ENCODE results near the gene CPSF3. TPM values are rescaled to one million over a fixed set of nuclear protein-coding genes. Genes with fewer than 3 reads are reported as not detected.
"Not testable (repeated sequence)": the region's sequence is repeated elsewhere in the genome, so short reads cannot be mapped to it uniquely, and the experiment has no call there.

The CPSF3 gene
- total RNA-seq, 1 donor from 2014 or later: 23.2 TPM

DNA sequence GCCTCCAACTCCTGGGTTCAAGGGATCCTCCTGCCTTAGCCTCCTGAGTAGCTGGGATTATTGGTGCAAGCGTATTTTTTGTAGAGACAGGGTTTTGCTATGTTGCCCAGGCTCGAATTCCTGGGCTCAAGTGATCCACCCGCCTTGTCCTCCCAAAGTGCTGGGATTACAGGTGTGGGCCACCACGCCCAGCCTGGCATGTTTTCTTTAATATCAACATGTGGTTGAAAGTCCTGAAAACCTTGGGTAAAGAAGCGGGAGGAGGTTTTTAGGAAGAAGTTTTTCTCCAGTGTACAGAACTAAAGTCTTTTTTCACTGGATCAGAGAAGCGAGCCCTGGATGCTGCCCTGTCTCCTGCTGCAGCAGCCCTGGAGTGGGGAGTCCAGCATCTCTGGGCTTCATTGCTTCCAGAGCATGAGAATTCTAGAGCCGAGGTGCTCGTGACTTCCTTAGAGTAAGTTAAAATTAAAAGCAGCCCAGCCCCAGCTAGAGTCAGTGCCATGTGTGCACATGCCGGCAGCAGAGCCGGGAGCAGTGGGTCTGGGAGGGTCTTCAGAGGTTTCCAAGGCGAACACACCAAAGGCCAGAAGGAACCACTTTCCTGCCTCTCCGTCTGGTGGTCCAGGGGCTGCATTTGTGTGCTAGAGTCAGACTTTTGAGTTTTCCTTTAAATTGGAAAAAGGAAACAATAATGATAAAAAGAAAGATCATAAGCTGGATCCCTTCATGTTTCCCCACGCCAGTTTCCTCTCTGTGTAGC is 31.3 kb upstream of the CPSF3 start:
- intact Hi-C loops (cut with DNase I): no loop called here
- Histone ChIP-seq H3K27ac (no peak overlapping the region), H3K36me3 (peaks cover 19% of the 10 kb centered on the region), H3K4me1 (no peaks in the 10 kb centered on the region), H3K27me3 (no peaks in the 10 kb centered on the region), H3K4me3 (no peak overlapping the region), H3K9me3 (no peaks in the 10 kb centered on the region)
- ATAC-seq (no peak), DNase-seq (no peak)
- TF ChIP-seq, protein P1, sequence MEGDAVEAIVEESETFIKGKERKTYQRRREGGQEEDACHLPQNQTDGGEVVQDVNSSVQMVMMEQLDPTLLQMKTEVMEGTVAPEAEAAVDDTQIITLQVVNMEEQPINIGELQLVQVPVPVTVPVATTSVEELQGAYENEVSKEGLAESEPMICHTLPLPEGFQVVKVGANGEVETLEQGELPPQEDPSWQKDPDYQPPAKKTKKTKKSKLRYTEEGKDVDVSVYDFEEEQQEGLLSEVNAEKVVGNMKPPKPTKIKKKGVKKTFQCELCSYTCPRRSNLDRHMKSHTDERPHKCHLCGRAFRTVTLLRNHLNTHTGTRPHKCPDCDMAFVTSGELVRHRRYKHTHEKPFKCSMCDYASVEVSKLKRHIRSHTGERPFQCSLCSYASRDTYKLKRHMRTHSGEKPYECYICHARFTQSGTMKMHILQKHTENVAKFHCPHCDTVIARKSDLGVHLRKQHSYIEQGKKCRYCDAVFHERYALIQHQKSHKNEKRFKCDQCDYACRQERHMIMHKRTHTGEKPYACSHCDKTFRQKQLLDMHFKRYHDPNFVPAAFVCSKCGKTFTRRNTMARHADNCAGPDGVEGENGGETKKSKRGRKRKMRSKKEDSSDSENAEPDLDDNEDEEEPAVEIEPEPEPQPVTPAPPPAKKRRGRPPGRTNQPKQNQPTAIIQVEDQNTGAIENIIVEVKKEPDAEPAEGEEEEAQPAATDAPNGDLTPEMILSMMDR (IDR thresholded peaks at IDR 0.05): no peak

DNA sequence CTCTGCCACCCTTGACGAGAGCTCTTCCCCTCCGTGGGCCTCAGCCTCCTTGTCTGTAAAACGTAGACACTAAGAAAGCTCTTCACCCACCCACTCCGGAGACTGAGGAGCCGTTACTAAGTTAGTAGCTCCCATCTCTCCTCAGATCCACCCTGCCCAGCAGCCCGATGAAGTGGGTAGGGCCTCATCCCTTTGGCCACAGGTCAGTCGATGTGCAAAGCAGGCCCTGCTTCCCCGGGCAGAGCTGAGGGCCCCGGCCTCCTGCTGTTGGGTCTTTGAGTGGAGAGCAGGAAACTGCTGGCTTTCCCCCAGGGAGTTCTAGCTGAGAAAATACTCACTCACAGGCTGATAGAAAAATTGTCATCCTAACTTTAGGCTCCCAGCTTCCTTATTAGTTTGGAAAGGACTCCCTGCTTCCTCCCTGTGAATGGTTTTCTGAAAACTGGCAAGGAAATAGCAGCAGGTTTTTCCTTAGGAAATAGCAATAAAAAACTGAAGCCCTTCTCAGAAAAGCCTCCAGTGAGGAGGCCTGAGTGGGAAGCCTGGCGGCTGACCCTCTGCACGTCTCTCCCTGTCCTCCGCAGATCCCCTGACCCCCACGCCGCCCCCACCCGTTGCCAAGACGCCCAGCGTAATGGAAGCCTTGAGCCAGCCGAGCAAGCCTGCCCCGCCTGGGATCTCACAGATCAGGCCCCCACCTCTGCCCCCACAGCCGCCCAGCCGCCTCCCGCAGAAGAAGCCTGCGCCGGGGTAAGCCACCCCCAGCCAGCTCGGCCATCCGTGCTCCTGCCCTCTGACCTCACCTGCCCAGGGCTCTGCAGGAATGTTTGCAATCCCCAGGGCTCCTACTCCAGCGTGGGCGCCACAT is 30.3 kb upstream of the CPSF3 start:
- ATAC-seq (no peak), DNase-seq (no peak)
- Histone ChIP-seq H3K9me3 (no peaks in the 10 kb centered on the region), H3K4me1 (no peaks in the 10 kb centered on the region), H3K4me3 (no peak overlapping the region), H3K27me3 (no peaks in the 10 kb centered on the region), H3K36me3 (peaks cover 16% of the 10 kb centered on the region), H3K27ac (no peak overlapping the region)
- TF ChIP-seq, protein P1 (IDR thresholded peaks at IDR 0.05): no peak
- intact Hi-C loops (cut with DNase I): no loop called here

DNA sequence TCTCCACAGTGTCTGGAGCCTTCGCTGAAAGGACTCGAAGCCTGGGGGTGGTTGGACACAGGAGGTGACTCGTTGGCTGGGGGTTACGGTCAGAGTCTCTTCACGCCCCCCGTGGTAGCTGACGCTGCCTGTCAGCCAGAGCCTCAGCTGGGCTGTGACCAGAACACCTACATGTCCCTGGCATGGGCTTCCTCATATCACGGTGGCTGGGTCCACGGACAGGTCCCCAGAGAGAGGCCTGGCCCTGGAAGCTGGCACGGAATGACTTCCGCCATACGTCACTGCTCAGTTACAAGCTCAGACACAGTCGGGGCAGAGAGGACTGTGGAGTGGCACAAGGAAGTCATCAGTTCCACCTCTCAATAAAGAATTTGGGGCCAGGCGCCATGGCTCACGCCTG is 28.6 kb upstream of the CPSF3 start:
- Histone ChIP-seq H3K4me3 (no peak overlapping the region), H3K27ac (no peak overlapping the region), H3K27me3 (no peaks in the 10 kb centered on the region), H3K9me3 (no peaks in the 10 kb centered on the region), H3K4me1 (peaks cover 3% of the 10 kb centered on the region), H3K36me3 (peaks cover 14% of the 10 kb centered on the region)
- intact Hi-C loops (cut with DNase I): no loop called here
- DNase-seq: peak; percentile 56
- TF ChIP-seq, protein P1 (IDR thresholded peaks at IDR 0.05): no peak
- no peak for ATAC-seq

DNA sequence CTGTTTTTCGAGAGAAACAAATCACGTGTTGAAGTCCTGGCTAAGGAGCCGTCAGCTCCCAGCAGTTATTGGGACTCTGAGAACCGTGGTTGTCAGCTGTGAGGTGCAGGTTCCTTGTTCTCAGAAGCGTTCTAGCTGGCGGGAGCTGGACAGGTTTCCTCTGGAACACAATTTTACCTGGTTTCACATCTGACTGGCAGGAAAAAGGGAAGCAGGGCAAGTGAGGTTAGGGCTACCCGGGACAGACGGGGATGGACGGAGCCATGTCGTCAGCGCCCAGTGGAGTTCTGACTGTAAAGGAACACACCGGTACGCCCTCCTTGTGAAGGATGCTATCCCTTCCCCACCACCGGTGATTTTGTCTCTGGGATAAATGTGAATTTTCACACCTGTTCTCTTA is 26.3 kb upstream of the CPSF3 start:
- TF ChIP-seq, protein P1 (IDR thresholded peaks at IDR 0.05): no peak
- Histone ChIP-seq H3K4me3 (no peak overlapping the region), H3K27ac (no peak overlapping the region), H3K36me3 (peaks cover 2% of the 10 kb centered on the region), H3K9me3 (no peaks in the 10 kb centered on the region), H3K27me3 (no peaks in the 10 kb centered on the region), H3K4me1 (peaks cover 3% of the 10 kb centered on the region)
- intact Hi-C loops (cut with DNase I): no loop called here
- DNase-seq: peak; percentile 46
- no peak for ATAC-seq

DNA sequence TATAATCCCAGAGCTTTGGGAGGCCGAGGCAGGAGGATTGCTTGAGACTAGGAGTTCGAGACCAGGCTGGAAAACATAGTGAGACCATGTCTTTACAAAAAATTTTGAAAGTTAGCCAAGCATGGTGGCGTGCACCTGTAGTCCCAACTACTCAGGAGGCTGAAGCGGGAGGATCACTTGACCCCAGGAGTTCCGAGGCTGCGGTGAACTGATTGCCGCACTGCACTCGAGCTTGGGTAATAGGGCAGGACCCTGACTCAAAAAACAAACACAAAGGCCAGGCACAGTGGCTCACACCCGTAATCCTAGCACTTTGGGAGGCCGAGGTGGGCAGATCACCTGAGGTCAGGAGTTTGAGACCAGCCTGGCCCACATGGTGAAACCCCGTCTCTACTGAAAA is 25.2 kb upstream of the CPSF3 start:
- H3K4me3 ChIP-seq; H3K27me3 ChIP-seq; H3K4me1 ChIP-seq; ATAC-seq; H3K27ac ChIP-seq; intact Hi-C loops (cut with DNase I); H3K9me3 ChIP-seq: not testable (repeated sequence)
- peaks cover 12% of the 10 kb centered on the region for H3K36me3 ChIP-seq
- peak; percentile 27 for DNase-seq
